Fibroblast of peridontal ligament (primary cell): ENCODE measurements around the gene TUBB2A.
"Not testable (repeated sequence)": the region's sequence is repeated elsewhere in the genome, so short reads cannot be mapped to it uniquely, and the experiment has no call there.

ENCODE experiments used
- DNase-seq: peaks from one replicate; pipeline ENCODE4 v3.0.0-alpha.2; 2010; ENCODE audit errors: extremely low read depth

TUBB2A gene

DNA sequence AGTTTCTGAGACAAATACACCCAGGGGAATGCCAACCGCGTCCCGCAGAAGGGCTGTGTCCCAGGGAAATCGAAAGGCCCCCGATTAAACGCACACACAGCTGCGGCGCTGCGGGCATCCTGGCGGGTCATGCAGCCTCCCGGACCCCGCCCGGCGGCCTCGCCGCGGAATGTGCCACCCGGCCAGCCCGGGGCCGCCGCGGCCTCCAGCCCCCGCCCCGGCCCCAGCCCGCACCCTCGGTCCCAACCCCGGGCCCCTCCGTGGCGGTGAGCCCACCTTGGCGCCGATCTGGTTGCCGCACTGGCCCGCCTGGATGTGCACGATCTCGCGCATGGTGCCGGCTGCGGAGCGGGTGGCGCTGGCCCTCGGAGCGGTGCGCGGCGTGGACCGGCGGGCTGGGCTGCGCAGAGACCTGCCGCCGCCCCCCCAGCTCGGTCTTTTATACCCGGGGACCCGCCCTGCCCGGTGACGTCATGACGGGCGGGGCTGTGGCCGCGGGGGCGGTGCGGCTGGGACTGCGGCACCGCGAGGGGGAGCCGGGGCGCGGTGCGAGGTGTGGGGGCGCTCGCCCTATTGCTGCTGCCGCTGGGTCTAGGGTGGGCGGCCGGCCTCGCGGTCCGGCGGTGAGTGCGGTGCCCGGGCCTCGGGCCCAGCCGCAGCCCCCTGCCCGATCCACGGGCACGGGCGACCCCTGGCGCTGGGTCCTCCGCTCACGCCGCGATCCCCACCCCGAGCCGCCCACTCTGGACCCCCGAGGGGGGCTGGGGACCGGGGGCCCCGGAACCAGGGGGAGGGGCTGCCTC is at the start of gene TUBB2A:
TUBB2A (minus strand) TSS at position 414 of the 803 bp plus-strand sequence; CDS start at position 333, 81 bp downstream.
- peak; percentile 66 for DNase-seq

DNA sequence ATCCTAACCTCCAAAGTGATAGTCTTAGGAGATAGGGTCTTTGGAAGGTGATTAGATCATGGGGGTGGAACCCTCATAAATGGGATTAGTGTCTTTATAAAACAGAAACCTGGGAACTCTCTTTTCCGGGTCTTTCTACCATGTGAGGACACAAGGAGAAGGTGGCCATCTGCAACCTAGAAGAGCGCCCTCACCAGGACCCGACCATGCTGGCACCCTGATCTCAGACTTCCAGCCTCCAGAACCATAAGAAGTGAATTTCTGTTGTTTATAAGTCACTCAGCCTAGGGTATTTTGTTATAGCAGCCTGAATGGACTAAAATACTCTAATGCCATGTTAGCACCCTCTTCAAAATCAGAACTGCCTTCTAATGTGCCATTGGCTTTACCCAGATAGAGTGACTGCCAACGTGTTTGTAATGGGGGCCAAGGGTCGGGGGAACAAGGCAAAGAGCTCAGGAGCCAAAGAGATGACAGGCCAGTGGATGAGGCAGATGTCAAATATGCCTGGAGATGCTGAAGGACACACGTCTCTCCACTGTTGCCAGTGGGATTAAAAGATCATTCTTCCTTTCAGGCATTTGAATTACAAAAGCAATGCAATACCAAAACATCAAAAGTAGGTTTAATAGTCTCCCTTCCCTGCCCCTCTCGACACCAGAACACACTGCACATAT is 49.1 kb upstream of the TUBB2A start:
- DNase-seq = no peak

GRCh38 chr6:3205913-3206312 is 48.6 kb upstream of the TUBB2A start:
- DNase-seq = peak; percentile 99

- no peak for DNase-seq
These were observed 47.6 kb upstream of the TUBB2A start for GRCh38 chr6:3204921-3205320.

DNA sequence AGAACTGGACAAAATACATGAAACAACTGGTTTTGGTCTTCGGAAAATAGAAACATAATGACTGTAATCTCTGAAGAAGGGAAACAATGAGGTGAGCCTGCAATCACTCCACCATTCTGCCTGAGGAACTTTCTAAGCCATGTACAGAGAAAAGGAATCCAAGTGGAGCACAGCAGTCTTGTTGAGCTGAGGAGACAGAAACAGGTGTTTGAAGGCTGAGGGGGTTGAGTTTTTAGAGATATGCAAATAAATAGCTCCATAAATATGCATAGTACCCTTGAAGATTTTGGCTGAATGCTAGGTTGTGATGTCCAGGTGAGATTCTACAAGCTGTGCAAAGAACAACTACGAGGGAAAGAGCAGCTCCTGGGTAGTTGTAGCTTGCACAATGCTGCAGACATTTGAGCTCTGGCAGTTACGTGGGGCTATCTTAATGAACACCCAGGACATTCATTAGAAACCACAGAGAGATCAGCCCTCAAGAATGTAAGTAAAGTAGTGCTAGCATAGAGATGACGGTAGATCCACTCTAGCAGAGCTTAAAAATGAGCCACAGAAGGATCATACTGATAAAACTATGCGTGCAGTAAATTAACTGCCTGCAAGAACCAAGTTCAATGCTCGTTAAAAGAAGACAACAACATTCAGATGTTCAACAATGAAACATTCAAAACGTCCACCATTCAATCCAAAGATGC is 45.8 kb upstream of the TUBB2A start:
- DNase-seq = no peak

DNA sequence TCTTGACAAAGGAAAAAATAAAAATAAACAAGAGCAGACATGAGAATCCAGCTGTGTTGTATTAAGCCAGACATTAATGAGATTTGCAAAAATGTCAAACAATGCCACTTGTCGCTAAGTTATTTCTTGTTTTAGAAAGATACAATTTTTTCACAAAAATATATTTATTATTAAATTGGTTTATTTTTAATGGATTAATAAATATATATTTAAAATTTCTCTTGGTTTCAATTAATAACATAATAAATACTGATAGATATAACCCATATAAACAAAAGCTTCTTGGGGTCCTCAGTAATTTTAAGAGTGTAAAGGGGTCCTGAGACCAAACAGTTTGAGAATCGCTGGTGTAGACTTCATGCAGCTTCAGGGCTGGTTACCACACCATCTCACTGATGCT is 44.0 kb upstream of the TUBB2A start:
- no peak for DNase-seq

GRCh38 chr6:3200682-3201081 is 43.3 kb upstream of the TUBB2A start:
- DNase-seq = no peak

GRCh38 chr6:3199382-3199781 is 42.0 kb upstream of the TUBB2A start:
- no peak for DNase-seq

- DNase-seq = not testable (repeated sequence)
These were observed 40.4 kb upstream of the TUBB2A start for GRCh38 chr6:3197734-3198133.

- no peak for DNase-seq
These were observed 39.4 kb upstream of the TUBB2A start for GRCh38 chr6:3196770-3197169.

DNA sequence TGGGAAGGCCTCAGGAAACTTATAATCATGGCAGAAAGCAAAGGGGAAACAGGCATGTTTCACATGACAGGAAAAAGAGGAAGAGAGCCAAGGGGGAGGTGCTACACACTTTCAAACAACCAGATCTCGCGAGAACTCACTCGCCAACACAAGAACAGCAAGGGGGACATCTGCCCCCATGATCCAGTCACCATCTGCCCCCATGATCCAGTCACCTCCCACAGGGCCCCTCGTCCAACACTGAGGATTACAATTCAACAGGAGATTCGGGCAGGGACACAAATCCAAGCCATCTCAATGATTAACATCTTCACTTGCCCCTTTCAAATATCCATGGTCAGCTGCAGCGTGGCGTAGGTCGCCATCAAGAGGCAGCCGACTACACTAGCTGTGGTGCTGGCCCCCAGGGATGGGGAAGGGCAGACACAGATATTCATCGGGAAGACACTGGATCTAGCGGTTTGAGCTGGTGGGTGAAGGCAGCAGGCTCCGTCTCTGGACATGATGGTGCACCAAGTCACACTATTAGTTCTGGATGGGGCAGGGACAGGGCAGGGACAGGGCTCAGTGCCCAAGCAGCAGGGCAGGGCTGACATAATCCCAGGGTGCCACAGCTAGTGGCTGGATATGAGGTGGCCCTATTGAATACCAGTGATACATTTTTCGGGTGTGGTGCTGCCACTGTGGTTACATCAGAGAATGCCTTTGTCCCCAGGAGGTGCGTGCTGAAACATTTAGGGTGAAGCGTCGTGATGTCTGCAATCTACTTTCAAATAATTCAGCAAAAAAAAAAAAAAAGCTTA is 38.6 kb upstream of the TUBB2A start:
- no peak for DNase-seq

DNA sequence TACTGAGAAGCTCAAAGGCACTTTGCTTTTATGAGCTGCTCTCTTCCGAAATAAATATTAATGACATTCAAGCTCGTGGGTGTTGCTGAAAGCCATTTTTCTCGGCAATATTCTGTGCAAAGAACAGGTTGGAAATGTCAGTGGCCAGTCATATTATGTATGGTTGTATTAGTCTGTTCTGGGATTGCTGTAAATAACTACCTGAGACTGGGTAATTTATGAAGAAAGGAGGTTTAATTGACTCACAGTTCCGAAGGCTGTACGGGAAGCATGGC is 38.0 kb upstream of the TUBB2A start:
- DNase-seq = no peak

DNA sequence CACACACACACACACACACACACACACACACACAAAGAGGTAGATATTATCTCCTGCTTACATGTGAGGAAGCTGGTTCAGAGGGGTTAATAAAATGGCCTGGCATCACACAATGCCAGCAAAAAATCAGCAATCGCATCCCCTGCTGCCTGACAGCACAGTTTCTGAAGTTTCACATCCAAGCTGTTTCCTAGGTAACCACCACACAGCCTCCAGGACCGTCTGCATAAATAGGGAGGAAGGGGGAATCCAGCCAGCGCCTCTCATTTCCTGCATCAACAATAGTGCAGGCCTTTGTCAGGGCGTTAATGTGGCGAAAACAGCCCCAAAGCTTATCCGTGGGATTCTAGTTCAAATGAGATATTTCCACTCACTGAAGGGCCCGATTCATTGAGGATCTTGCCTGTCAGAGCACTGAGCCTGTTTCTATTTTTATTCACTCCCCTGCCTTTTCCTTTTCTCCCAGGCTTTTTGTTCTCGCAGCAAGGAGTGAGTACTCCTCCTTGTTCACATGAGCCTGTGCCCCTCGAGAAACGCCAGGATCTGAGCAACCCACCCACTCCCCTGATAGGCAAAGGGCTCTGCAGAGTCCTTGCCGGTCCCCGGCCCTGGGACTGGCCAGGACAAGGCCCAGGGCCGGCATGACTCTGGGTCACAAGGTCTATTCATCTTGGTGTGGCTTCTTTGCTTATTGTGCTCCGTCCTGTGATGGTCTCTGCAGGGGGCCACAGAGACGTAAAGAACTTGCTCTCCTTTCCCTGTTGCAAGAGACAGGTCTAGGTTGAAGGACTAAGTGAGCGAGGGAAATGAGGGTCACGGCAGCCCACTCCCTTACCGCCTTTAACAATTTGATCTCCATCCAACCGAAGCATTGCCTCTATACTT is 37.4 kb upstream of the TUBB2A start:
- peak; percentile 35 for DNase-seq

DNA sequence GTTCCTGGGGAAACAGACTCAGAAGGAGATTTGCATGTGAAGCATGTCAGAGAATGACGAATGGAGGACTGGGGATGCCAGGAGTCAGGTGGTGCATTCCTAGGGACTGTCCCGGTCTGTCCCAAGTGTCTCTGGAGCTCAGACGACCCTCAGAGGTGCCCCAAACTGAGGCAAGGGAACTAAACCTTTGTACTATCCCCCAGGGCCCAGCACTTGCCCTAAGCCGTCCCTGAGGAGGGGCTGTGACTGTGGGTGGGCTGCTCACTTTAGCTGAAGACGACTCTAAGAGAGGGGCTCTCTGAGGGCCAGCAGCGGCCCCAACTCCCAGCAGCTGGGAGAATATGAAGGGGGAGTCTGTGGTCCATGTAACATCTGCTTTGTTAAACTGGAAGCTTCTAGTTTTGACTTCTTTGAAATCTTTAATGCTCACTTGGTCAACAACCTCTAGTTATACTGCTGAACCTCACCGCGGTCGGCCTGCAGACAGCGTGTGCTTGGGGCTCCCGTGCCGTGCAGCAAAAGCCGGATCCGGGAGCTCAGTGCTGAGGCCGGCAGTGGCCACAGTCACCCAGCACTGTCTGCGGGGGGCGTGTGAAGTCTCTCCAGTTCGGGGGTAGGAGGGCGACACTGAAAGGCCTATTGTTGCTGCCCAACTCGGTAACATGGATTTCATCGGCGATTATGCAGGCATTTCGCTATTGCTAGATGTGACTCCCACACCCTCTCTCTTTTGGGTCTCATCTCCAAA is 35.9 kb upstream of the TUBB2A start:
- DNase-seq = no peak

DNA sequence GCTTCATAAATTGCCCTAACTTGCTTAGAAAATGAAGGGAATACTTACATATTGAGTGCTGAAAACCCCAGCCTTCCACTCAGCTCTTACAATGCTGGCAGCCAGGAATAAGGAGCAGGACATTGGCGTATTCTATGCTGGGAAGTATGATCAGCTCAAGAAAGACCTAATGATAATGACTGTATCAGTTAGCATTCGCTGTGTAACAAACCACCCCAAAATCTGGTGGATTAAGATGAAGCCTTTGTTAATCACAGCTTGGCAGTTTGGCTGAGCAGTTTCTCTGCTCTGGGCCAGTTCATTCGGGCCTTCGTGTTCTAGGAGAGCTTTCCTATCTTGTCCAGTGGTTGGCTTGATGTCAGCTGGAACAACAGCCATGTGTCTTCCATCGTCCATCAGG is 33.4 kb upstream of the TUBB2A start:
- no peak for DNase-seq

- no peak for DNase-seq
These were observed 32.7 kb upstream of the TUBB2A start for GRCh38 chr6:3190056-3190455.

DNA sequence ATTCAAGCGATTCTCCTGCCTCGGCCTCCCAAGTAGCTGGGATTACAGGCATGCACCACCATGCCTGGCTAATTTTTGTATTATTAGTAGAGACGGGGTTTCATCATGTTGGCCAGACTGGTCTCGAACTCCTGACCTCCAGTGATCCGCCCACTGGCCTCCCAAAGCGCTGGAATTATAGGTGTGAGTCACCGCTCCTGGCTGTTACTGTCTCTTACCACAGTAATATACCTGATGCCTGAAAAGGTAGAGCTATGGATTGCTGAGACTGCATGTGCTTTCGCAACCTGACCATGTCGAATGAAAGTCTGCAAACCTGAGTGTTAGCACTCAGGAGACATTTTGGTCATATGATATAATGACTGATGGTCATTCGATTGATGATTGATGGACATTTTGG is 31.8 kb upstream of the TUBB2A start:
- DNase-seq = not testable (repeated sequence)

DNA sequence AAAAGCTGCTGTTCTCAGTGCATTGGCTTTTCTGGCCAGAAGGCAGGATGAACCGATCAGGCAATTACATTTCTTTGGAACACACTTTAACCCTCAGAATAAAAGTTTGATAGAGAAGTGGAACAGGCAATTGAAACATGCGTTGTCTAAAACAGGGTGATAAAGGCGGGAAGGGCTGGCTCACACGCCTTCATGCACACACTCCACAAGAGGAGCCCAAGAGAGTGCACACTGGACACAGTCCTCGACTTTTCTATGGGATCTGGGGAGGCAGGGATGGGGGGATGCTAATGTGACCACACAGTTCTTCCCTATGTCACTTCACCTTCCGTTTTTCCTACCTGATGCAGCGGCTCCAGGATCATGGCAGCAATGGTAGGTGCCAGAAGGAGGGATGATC is 30.9 kb upstream of the TUBB2A start:
- DNase-seq = no peak

GRCh38 chr6:3186974-3187382 is 29.6 kb upstream of the TUBB2A start:
- DNase-seq = no peak

DNA sequence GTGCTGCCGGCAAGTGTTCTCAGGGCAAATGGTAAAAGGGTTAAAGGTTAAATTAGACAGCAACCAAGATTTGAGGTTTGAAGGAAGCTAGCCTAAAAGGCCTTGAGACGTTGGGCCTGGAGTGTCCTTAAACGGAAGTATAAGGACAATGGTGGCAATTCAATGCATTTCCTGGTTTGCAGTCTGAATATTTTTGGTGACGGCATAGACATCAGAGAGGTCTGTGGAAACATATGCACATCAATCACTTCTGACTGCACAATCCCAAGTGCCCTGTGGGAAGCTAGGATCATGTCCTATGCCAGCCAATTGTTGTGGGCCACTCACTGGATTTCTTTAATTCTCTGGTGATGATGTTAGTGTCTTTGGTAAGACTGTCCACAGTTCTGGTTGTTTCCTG is 25.7 kb upstream of the TUBB2A start:
- DNase-seq = no peak
